GM23338 (cell line): Measurements from ENCODE around the gene TECTA. TPM values are rescaled to one million over a fixed set of nuclear protein-coding genes. Genes with fewer than 3 reads are reported as not detected.

ENCODE experiments used
- ATAC-seq: fragments of 200-7000 bp; cut with Tn5 transposase; 3 replicates; pipeline ENCODE4 v1.9.1; 2020
- DNase-seq: peaks from one replicate; pipeline ENCODE4 v3.0.0-alpha.2; 2015; ENCODE audit warnings: low spot score
- H2AFZ ChIP-seq: fragments of 200-600 bp; sonication (generic); 2 replicates; pipeline ENCODE4 v1.8.0; 2016; ENCODE audit warnings: antibody characterized with exemption, mild to moderate bottlenecking, moderate library complexity
- H3F3A ChIP-seq: fragments of 200-600 bp; sonication (generic); replicated peaks from 2 replicates; pipeline ENCODE4 v1.8.0; 2017; ENCODE audit warnings: antibody characterized with exemption, mixed run types, low read depth
- H3K27ac ChIP-seq: fragments of 200-600 bp; sonication (generic); 2 replicates; pipeline ENCODE4 v1.6.1; 2016; ENCODE audit warnings: low read depth
- H3K27me3 ChIP-seq: fragments of 200-600 bp; sonication (generic); 2 replicates; pipeline ENCODE4 v1.8.0; 2016; ENCODE audit warnings: mild to moderate bottlenecking, mixed run types, moderate library complexity; ENCODE audit not compliant: insufficient read depth
- H3K36me3 ChIP-seq: fragments of 200-600 bp; sonication (generic); 2 replicates; pipeline ENCODE4 v1.8.0; 2016; ENCODE audit warnings: mild to moderate bottlenecking; ENCODE audit not compliant: insufficient read depth
- H3K4me1 ChIP-seq: fragments of 200-600 bp; sonication (generic); 2 replicates; pipeline ENCODE4 v1.8.0; 2016; ENCODE audit warnings: mild to moderate bottlenecking, moderate library complexity; ENCODE audit not compliant: insufficient read depth
- H3K4me2 ChIP-seq: fragments of 200-600 bp; sonication (generic); 2 replicates; pipeline ENCODE4 v1.7.1; 2017; ENCODE audit warnings: mixed run types
- H3K4me3 ChIP-seq: fragments of 200-600 bp; sonication (generic); 2 replicates; pipeline ENCODE4 v1.6.1; 2016; ENCODE audit warnings: mixed run types
- H3K79me2 ChIP-seq: fragments of 200-600 bp; sonication (generic); replicated peaks from 2 replicates; pipeline ENCODE4 v1.8.0; 2017; ENCODE audit warnings: mild to moderate bottlenecking; ENCODE audit not compliant: insufficient read depth
- H3K9me2 ChIP-seq: fragments of 200-600 bp; sonication (generic); 2 replicates; pipeline ENCODE4 v1.8.0; 2017; ENCODE audit not compliant: insufficient read depth
- H4K20me1 ChIP-seq: fragments of 200-600 bp; sonication (generic); replicated peaks from 2 replicates; pipeline ENCODE4 v1.8.0; 2017; ENCODE audit warnings: mild to moderate bottlenecking; ENCODE audit not compliant: insufficient read depth
- H3K27ac Mint-ChIP-seq: 2 replicates; pipeline ENCODE4 v1.8.0; 2020; ENCODE audit warnings: inconsistent platforms, mild to moderate bottlenecking, moderate library complexity, mixed read lengths
- H3K27me3 Mint-ChIP-seq: 3 replicates; pipeline ENCODE4 v1.8.0; 2022; ENCODE audit warnings: low read depth, mild to moderate bottlenecking, moderate library complexity, mixed read lengths, inconsistent platforms; ENCODE audit not compliant: insufficient read depth, poor library complexity
- H3K36me3 Mint-ChIP-seq: 3 replicates; pipeline ENCODE4 v1.8.0; 2021; ENCODE audit warnings: low read depth, mild to moderate bottlenecking, inconsistent platforms, moderate library complexity, mixed read lengths
- H3K4me1 Mint-ChIP-seq: 3 replicates; pipeline ENCODE4 v1.8.0; 2020; ENCODE audit warnings: mild to moderate bottlenecking, inconsistent platforms, mixed read lengths
- H3K4me3 Mint-ChIP-seq: 3 replicates; pipeline ENCODE4 v1.8.0; 2021; ENCODE audit warnings: moderate library complexity, mild to moderate bottlenecking, inconsistent platforms, mixed read lengths
- H3K9me3 Mint-ChIP-seq: 3 replicates; pipeline ENCODE4 v1.8.0; 2020; ENCODE audit warnings: moderate library complexity, mild to moderate bottlenecking, inconsistent platforms, mixed read lengths
- CREB1 ChIP-seq: fragments of 250-450 bp; sonication (Bioruptor Pico); IDR thresholded peaks from 2 replicates; pipeline ENCODE4 v1.5.0; 2020; ENCODE audit warnings: low read depth, mild to moderate bottlenecking, moderate library complexity
- ETS1 ChIP-seq: IDR thresholded peaks from 2 replicates; pipeline ENCODE4 v1.6.1; 2016; ENCODE audit warnings: antibody characterized with exemption
- EZH2 ChIP-seq: fragments of 200-600 bp; sonication (generic); IDR thresholded peaks from one replicate; pipeline ENCODE4 v1.8.0; 2017; ENCODE audit warnings: antibody characterized with exemption, mild to moderate bottlenecking, low read depth; ENCODE audit not compliant: unreplicated experiment
- JUNB ChIP-seq: IDR thresholded peaks from one replicate; pipeline ENCODE4 v1.6.1; 2016; ENCODE audit warnings: antibody characterized with exemption; ENCODE audit not compliant: unreplicated experiment
- POLR2AphosphoS5 ChIP-seq: IDR thresholded peaks from 2 replicates; pipeline ENCODE4 v1.6.1; 2016; ENCODE audit warnings: antibody characterized with exemption, low read depth
- REST ChIP-seq: IDR thresholded peaks from one replicate; pipeline ENCODE4 v1.6.1; 2018; ENCODE audit warnings: antibody characterized with exemption; ENCODE audit not compliant: unreplicated experiment
- ZNF462 ChIP-seq: fragments of 250-450 bp; sonication (Bioruptor Pico); IDR thresholded peaks from 2 replicates; pipeline ENCODE4 v1.5.0; 2020; ENCODE audit warnings: mild to moderate bottlenecking, moderate library complexity
- polyA plus RNA-seq: library from polyadenylated mRNA; unstranded; fragments of >200 nt; fragmentation: Nextera tagmentation; extraction: Ambion mirVana; gene quantifications from 2 replicates; pipeline ENCODE4 v1.2.1, GENCODE V29; 2016
- total RNA-seq: library from RNA; depleted of rRNA; stranded (reverse); fragments of >200 nt; shearing (Covaris generic); gene quantifications from 2 replicates; pipeline ENCODE4 v1.2.3, GENCODE V29; 2014

The TECTA gene
- total and polyA plus RNA-seq, 2 experiments from 2014 or later = 0.34 to 0.69 TPM

- Histone ChIP-seq H3K79me2 (no peaks in the 10 kb centered on the region), H2AFZ (no peak overlapping the region), H3K9me2 (no peaks in the 10 kb centered on the region), H3K36me3 (no peaks in the 10 kb centered on the region), H3K4me2 (no peak overlapping the region), H3K4me3 (no peak overlapping the region), H4K20me1 (no peaks in the 10 kb centered on the region), H3K4me1 (no peaks in the 10 kb centered on the region), H3K27me3 (no peaks in the 10 kb centered on the region), H3F3A (no peaks in the 10 kb centered on the region), H3K27ac (no peak overlapping the region)
- Mint-ChIP-seq H3K4me3 (no peak overlapping the region), H3K9me3 (no peaks in the 10 kb centered on the region), H3K36me3 (no peaks in the 10 kb centered on the region), H3K27ac (no peak overlapping the region), H3K4me1 (peaks cover 3% of the 10 kb centered on the region; the same call in 2 of the 3 replicates), H3K27me3 (peaks cover 3% of the 10 kb centered on the region)
- no peak for DNase-seq
- TF ChIP-seq ZNF462 (CRISPR knock-in tag) = no peak
- TF ChIP-seq JUNB = no peak
- no peak for TF ChIP-seq EZH2
- TF ChIP-seq ETS1 = no peak
- ATAC-seq = no peak
Observed at GRCh38 chr11:121144723-121145122, 43.7 kb downstream of the TECTA start.

- Histone ChIP-seq H2AFZ (no peak overlapping the region), H4K20me1 (no peaks in the 10 kb centered on the region), H3K9me2 (no peaks in the 10 kb centered on the region), H3K4me2 (no peak overlapping the region), H3K4me3 (no peak overlapping the region), H3F3A (no peaks in the 10 kb centered on the region), H3K27me3 (no peaks in the 10 kb centered on the region), H3K4me1 (no peaks in the 10 kb centered on the region), H3K36me3 (no peaks in the 10 kb centered on the region), H3K27ac (no peak overlapping the region), H3K79me2 (no peaks in the 10 kb centered on the region)
- Mint-ChIP-seq H3K4me1 (peaks cover 3% of the 10 kb centered on the region; the same call in 2 of the 3 replicates), H3K27me3 (peaks cover 3% of the 10 kb centered on the region), H3K9me3 (no peaks in the 10 kb centered on the region), H3K27ac (no peak overlapping the region), H3K4me3 (no peak overlapping the region), H3K36me3 (no peaks in the 10 kb centered on the region)
- ATAC-seq = no peak
- no peak for DNase-seq
- TF ChIP-seq ETS1 (no peak), REST (no peak), JUNB (no peak), CREB1 (CRISPR knock-in tag) (no peak), EZH2 (no peak), POLR2AphosphoS5 (no peak)
Observed at GRCh38 chr11:121145826-121146225, 44.8 kb downstream of the TECTA start.
